OCI-LY7 (cell line): ENCODE measurements around the gene ZBTB16. TPM values are rescaled to one million over a fixed set of nuclear protein-coding genes. Genes with fewer than 3 reads are reported as not detected.

Experiments
- BruUV-seq: library from RNA; stranded (reverse); fragments of 400-500 nt; replicated peaks from 2 replicates; lab custom pipeline; 2021; lab: Mats Ljungman, UMichigan
- CTCF ChIA-PET: fragments of 300-600 bp; sonication (Branson Sonifier 250); formaldehyde crosslinking; loops from one replicate; lab custom pipeline; 2022; ENCODE audit warnings: antibody characterized with exemption; ENCODE audit not compliant: unreplicated experiment; lab: Charles Lee
- POLR2A ChIA-PET: fragments of 300-600 bp; sonication (Branson Sonifier 250); formaldehyde crosslinking; loops from one replicate; lab custom pipeline; 2022; ENCODE audit warnings: antibody characterized with exemption; lab: Charles Lee
- DNase-seq: peaks from one replicate; pipeline ENCODE4 v3.0.0-alpha.2; 2015; ENCODE audit warnings: low spot score
- H2AFZ ChIP-seq: fragments of 200-600 bp; sonication (generic), shearing (Covaris generic); 2 replicates; pipeline ENCODE4 v1.6.1; 2014; ENCODE audit warnings: mild to moderate bottlenecking, antibody characterized with exemption, low read length, moderate library complexity
- H3K27ac ChIP-seq: fragments of 200-600 bp; sonication (generic); 2 replicates; pipeline ENCODE4 v1.5.1; 2014; ENCODE audit warnings: mixed run types, low read depth, mild to moderate bottlenecking, moderate library complexity, low read length, inconsistent platforms; ENCODE audit not compliant: poor library complexity, severe bottlenecking
- H3K36me3 ChIP-seq: fragments of 200-600 bp; sonication (generic); 2 replicates; pipeline ENCODE4 v1.6.1; 2014; ENCODE audit warnings: mild to moderate bottlenecking, antibody characterized with exemption, low read length, moderate library complexity, mixed read lengths; ENCODE audit not compliant: insufficient read depth
- H3K4me1 ChIP-seq: fragments of 200-600 bp; sonication (generic); 2 replicates; pipeline ENCODE4 v1.5.1; 2014; ENCODE audit warnings: mild to moderate bottlenecking, low read length; ENCODE audit not compliant: insufficient read depth, poor library complexity, severe bottlenecking
- H3K4me2 ChIP-seq: fragments of 200-600 bp; sonication (generic); 2 replicates; pipeline ENCODE4 v1.6.1; 2014; ENCODE audit warnings: mild to moderate bottlenecking, low read length
- H3K4me3 ChIP-seq: fragments of 200-600 bp; sonication (generic); 2 replicates; pipeline ENCODE4 v1.5.1; 2014; ENCODE audit warnings: mild to moderate bottlenecking, low read depth, low read length; ENCODE audit not compliant: poor library complexity, severe bottlenecking
- H3K79me2 ChIP-seq: fragments of 200-600 bp; sonication (generic); 2 replicates; pipeline ENCODE4 v1.6.1; 2016; ENCODE audit warnings: low read depth, mild to moderate bottlenecking, low read length, moderate library complexity, mixed read lengths; ENCODE audit not compliant: insufficient read depth
- H3K9me2 ChIP-seq: fragments of 200-600 bp; sonication (generic); 2 replicates; pipeline ENCODE4 v1.6.1; 2016; ENCODE audit warnings: mild to moderate bottlenecking, low read length, mixed read lengths; ENCODE audit not compliant: insufficient read depth
- H3K9me3 ChIP-seq: fragments of 200-600 bp; sonication (generic); 2 replicates; pipeline ENCODE4 v1.6.1; 2014; ENCODE audit warnings: mild to moderate bottlenecking, mixed run types, low read length, mixed read lengths
- H4K20me1 ChIP-seq: fragments of 200-600 bp; sonication (generic); 2 replicates; pipeline ENCODE4 v1.6.1; 2014; ENCODE audit warnings: mild to moderate bottlenecking, antibody characterized with exemption, low read length, moderate library complexity, mixed read lengths; ENCODE audit not compliant: insufficient read depth
- CTCF ChIP-seq: fragments of 200-600 bp; sonication (generic); conservative IDR thresholded peaks from 2 replicates; pipeline ENCODE4 v1.5.1; 2014; ENCODE audit warnings: mild to moderate bottlenecking, antibody characterized with exemption, low read length, moderate library complexity, mixed read lengths
- EZH2phosphoT487 ChIP-seq: fragments of 200-600 bp; sonication (generic); IDR thresholded peaks from 2 replicates; pipeline ENCODE4 v1.6.1; 2018; ENCODE audit warnings: low read depth, borderline replicate concordance, mild to moderate bottlenecking, mixed run types, antibody characterized with exemption, low read length, moderate library complexity, mixed read lengths
- intact Hi-C: fragments of 100-400 bp; cut with micrococcal nuclease; formaldehyde crosslinking; loops from one replicate; pipeline ENCODE4 v1.10.0; 2022; ENCODE audit not compliant: unreplicated experiment
- total RNA-seq, 2 experiments: library from RNA; depleted of rRNA in 1 of 2; stranded (reverse); fragments of >200 nt in 1 of 2; shearing (Covaris generic) in 1 of 2; gene quantifications; 2 replicates each; pipeline ENCODE4 v1.2.3, GENCODE V29; 2014 to 2022

The ZBTB16 gene
- total RNA-seq, 2 experiments from 2014 or later: not detected

GRCh38 chr11:114272311-114272710 lies 212.8 kb downstream of the ZBTB16 start:
- POLR2A ChIA-PET: interaction anchor here (0.5 kb wide), 1 partner anchor 219 kb away, joined by 6 read pairs; no protein-coding TSS in a partner anchor

GRCh38 chr11:114273071-114273470 lies 213.6 kb downstream of the ZBTB16 start:
- Histone ChIP-seq H3K4me3 (no peak overlapping the region), H3K9me3 (no peaks in the 10 kb centered on the region), H3K27ac (no peak overlapping the region), H3K9me2 (no peaks in the 10 kb centered on the region), H3K36me3 (no peaks in the 10 kb centered on the region), H3K79me2 (no peaks in the 10 kb centered on the region), H3K4me2 (no peak overlapping the region), H4K20me1 (no peaks in the 10 kb centered on the region), H2AFZ (no peak overlapping the region), H3K4me1 (no peaks in the 10 kb centered on the region)
- TF ChIP-seq EZH2phosphoT487 (no peak), CTCF (no peak)
- CTCF ChIA-PET: no interaction called here
- intact Hi-C loops: no loop called here
- BruUV-seq: no TSS peak
- no peak for DNase-seq
- POLR2A ChIA-PET: no interaction called here

More at GRCh38 chr11:114272311-114272710, 212.8 kb downstream of the ZBTB16 start:
- H3K4me3 ChIP-seq: no peak overlapping the region
- no peak for DNase-seq
- no peaks in the 10 kb centered on the region for H3K79me2 ChIP-seq
- intact Hi-C loops: no loop called here
- CTCF ChIA-PET: no interaction called here
- TF ChIP-seq CTCF (no peak), EZH2phosphoT487 (no peak)
- no peak overlapping the region for H3K27ac ChIP-seq
- no peaks in the 10 kb centered on the region for H4K20me1 ChIP-seq
- no peaks in the 10 kb centered on the region for H3K9me3 ChIP-seq
- no peak overlapping the region for H3K4me2 ChIP-seq
- H3K9me2 ChIP-seq: no peaks in the 10 kb centered on the region
- H3K4me1 ChIP-seq: no peaks in the 10 kb centered on the region
- BruUV-seq: no TSS peak
- no peaks in the 10 kb centered on the region for H3K36me3 ChIP-seq
- H2AFZ ChIP-seq: no peak overlapping the region

GRCh38 chr11:114273890-114274635 lies 214.6 kb downstream of the ZBTB16 start:
- Histone ChIP-seq H3K4me3 (no peak overlapping the region), H3K9me2 (no peaks in the 10 kb centered on the region), H4K20me1 (no peaks in the 10 kb centered on the region), H3K4me2 (no peak overlapping the region), H3K36me3 (no peaks in the 10 kb centered on the region), H3K79me2 (no peaks in the 10 kb centered on the region), H3K9me3 (no peaks in the 10 kb centered on the region), H2AFZ (no peak overlapping the region), H3K4me1 (no peaks in the 10 kb centered on the region), H3K27ac (no peak overlapping the region)
- intact Hi-C loops: no loop called here
- ChIA-PET POLR2A (interaction anchor here (1.2 kb wide), 1 partner anchor 11 kb away, joined by 4 read pairs; no protein-coding TSS in a partner anchor), CTCF (no interaction called here)
- TF ChIP-seq CTCF (no peak), EZH2phosphoT487 (no peak)
- no peak for DNase-seq
- BruUV-seq: no TSS peak
